ENCODE data around the gene EMC9.

GRCh38 chr14:24178399-24179178 is 37.2 kb upstream of the EMC9 start:
- TF ChIP-seq CTCF (IDR thresholded peaks at IDR 0.05) (no peak), POLR2A (IDR thresholded peaks at IDR 0.05) (no peak)
